Astrocyte of the cerebellum (primary cell): ENCODE data around the gene SCP2.

Experiments
- DNase-seq: peaks from one replicate; pipeline ENCODE4 v3.0.0-alpha.2; 2011; ENCODE audit warnings: low read depth
- H3K4me3 ChIP-seq: 2 replicates; pipeline ENCODE4 v1.5.1; 2011; ENCODE audit warnings: mild to moderate bottlenecking, low read depth, low read length, moderate library complexity
- in situ Hi-C: cut with HindIII; loops from 2 replicates; pipeline ENCODE4 v1.10.0; 2017; ENCODE audit warnings: low sequenced_read_pairs
- TF ChIP-seq, protein P1 (sequence below): IDR thresholded peaks from 2 replicates; pipeline ENCODE4 v1.5.1; 2012; ENCODE audit warnings: low read length, low read depth, moderate library complexity, mild to moderate bottlenecking; ENCODE audit errors: missing control alignments

Gene SCP2

DNA sequence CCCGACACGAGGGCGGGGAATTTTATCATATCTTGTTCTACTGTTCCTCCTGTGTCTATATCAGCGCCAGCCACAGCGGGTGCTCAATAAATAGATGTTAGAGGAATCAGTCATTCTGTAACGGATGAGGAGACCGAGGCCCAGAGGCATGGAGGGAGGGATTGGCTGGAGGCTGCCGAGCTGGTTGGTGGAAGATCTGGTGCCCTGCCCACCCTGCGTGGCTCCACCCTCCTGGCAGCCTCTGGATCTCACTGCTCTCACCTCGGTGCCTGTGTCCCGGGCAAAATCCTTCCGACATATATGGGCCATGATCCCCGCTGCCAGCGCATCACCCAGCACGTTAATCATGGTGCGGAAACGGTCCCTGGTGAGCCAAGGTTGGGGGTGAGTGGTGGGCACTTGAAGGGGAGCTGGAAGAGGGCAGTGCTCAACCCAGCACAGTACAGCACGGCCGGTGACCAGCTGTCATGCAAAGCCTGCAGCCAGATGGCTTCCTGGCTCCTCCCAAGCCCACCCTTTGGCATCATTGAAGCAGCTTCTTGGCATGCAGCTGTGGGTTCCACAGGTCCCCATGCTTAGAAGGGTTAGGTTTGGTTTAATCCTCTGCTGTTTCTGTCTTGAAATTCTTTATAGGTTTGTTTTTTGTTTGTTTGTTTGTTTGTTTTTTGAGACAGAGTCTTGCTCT is 161.7 kb downstream of the SCP2 start:
- in situ Hi-C loops: no loop called here
- TF ChIP-seq, protein P1, sequence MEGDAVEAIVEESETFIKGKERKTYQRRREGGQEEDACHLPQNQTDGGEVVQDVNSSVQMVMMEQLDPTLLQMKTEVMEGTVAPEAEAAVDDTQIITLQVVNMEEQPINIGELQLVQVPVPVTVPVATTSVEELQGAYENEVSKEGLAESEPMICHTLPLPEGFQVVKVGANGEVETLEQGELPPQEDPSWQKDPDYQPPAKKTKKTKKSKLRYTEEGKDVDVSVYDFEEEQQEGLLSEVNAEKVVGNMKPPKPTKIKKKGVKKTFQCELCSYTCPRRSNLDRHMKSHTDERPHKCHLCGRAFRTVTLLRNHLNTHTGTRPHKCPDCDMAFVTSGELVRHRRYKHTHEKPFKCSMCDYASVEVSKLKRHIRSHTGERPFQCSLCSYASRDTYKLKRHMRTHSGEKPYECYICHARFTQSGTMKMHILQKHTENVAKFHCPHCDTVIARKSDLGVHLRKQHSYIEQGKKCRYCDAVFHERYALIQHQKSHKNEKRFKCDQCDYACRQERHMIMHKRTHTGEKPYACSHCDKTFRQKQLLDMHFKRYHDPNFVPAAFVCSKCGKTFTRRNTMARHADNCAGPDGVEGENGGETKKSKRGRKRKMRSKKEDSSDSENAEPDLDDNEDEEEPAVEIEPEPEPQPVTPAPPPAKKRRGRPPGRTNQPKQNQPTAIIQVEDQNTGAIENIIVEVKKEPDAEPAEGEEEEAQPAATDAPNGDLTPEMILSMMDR: no peak

DNA sequence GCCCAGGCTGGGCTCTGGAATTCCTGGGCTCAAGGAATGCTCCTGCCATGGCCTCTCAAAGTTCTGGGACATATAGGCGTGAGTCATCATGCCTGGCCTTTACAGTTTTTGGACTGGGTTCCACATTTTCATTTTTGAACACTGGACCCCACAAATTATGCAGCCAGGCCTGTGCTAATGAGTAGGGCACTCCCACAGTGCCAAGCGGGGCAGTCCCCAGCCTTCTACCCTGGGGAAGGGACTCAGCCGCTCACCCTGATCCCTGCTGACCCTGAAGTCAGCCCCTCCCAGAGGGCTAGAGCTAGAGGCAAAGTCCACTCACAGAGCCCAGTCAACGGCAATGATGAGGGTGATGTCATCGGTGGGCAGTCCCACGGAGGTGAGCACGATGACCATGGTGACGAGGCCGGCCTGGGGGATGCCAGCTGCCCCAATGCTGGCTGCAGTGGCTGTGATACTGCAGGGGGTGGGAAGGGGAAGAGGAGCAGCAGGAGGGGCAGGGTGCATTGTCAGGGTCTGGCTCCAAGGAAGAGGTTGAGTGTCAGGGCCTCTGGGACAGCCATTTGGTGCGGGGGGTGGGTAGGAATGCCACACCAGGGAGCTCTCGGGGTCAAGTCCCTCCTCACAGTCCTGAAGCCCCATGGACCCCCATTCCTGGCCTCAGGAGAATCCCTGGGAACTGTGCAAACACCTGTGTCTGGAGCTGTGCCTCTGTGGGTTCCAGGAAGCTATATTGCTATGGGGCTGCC is 162.6 kb downstream of the SCP2 start:
- in situ Hi-C loops: no loop called here
- DNase-seq: no peak
- TF ChIP-seq, protein P1: no peak
- no peak overlapping the region for H3K4me3 ChIP-seq

More for the DNA sequence above, 161.7 kb downstream of the SCP2 start:
- no peak overlapping the region for H3K4me3 ChIP-seq
- no peak for DNase-seq

DNA sequence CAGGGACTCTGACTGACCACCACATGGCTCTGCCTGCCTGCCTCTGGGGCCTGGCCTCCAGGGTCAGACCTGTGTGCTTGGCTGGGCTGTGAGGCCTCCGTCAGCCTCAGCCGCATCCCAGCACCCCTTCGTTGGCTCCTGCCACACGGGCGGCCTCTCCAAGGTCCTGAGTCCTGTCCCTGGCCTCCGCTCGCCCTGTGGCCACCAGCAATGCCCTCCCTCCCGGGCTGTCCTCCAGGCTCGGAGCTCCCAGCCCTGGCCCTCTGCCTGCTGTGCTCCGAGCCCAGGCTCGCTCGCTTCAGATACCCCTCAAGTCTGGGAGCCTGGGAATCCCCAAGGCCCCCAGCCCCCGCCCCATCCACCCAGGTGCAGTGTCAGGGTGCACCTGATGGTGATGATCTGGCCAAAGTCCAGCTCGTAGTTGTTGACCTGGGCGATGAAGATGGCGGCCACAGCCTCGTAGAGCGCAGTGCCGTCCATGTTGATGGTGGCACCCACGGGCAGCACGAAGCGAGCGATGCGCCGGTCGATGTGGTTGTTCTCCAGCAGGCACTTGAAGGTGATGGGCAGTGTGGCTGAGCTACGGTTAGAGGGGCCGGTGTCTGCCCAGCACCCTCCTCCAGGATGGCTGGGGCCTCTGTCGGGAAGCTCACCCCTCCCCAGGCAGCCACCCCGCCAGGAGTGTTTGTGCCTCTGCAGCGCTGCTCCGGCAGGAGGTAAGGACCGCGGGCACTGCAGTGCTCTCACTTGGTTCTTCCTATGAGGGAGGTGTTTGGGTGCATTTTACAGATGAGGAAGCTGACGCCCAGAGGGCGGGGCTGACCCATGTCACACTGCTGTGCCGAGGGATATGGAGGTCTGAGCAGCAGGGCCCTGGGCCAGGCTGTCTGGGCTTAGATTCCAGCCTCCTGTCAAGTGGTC is 163.4 kb downstream of the SCP2 start:
- in situ Hi-C loops: no loop called here
- no peak for DNase-seq

DNA sequence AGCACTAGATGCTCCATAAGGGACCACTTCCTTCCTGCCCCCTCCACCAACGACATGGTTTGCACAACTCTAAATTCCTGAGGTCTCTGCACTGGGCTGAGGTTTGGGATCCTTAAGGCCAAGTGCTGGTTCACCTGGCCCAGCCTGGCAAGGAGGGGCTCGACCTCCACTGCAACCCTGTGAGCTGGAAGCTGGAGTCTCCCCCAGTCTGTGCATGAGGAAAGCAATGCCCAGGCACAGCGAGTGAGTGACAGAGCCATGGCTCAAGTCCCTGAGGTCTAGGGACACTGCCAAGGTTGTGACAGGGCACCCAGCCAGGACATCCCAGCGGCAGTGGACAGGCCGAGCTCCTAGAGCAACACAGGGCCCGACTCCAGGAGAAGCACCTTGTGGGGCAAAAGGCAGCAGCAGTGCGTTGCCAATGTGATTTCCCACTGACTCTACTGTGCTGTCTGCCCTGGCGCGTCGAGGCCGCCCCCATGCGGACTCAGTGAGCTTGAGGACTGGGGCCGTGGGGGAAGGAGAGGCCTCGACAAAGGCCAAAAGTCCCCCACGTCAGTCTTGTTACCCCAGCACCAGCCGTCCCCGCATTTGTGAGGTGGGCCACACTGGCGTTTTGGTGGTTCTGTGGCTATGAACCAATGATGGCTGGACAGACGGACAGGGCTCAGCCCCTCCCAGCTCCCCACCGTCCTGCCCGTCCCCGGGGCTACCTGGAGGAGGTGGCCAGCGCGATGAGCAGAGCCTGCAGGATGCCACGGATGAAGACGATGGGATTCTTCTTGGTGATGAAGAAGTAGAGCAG is 165.0 kb downstream of the SCP2 start:
- in situ Hi-C loops: no loop called here
- TF ChIP-seq, protein P1: no peak
- peak; percentile 27 for DNase-seq
- H3K4me3 ChIP-seq: no peak overlapping the region

More for the DNA sequence above, 163.4 kb downstream of the SCP2 start:
- TF ChIP-seq, protein P1: no peak
- no peak overlapping the region for H3K4me3 ChIP-seq

DNA sequence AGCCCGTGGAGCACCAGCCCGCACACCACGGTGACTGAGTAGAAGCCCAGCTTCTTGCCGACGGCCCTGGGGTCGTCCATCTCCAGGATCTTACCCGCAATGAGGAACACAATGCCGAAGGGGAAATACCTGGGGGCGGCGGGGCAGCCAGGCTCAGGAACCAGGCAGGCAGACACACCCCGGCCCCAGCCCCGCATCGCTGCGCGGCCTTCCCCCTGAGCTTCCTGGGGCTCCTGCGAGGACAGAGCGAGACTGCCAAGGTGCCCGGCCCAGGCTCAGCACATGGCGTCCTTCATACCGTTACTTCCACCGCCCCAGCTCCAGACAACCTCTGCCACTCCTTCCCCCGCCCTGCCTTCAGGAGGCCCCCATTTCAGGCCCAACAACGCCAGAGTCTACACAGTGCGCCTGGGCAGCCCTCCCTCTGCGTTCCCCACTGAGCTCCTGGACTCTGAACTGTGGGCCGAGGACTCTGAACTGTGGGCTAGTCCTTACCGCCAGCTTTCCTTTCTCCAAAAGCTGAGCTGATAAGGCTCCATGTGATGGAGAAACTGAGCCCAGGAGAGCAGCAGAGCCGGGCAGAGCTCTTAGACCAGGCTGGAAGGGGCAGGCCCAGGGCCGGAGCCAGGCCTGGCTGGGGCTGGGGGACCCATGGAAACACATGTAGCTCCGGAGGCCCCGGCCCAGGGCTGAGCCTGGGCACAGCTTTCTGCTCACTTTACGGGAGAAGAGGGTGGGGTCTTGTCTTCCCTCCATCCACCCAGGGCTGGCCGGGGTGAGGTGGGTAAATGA is 165.8 kb downstream of the SCP2 start:
- no peak for DNase-seq
- H3K4me3 ChIP-seq: no peak overlapping the region
- in situ Hi-C loops: no loop called here
- TF ChIP-seq, protein P1: no peak
